Cortex of kidney (tissue), 1 donor: ENCODE data around the gene TMEM218.

Experiments used
- DNase-seq: peaks from one replicate; lab custom pipeline; 2025; lab: John Stamatoyannopoulos, UW

The TMEM218 gene

GRCh38 chr11:125055107-125055715, 56.2 kb downstream of the TMEM218 start:
- DNase-seq, result no peak

DNA sequence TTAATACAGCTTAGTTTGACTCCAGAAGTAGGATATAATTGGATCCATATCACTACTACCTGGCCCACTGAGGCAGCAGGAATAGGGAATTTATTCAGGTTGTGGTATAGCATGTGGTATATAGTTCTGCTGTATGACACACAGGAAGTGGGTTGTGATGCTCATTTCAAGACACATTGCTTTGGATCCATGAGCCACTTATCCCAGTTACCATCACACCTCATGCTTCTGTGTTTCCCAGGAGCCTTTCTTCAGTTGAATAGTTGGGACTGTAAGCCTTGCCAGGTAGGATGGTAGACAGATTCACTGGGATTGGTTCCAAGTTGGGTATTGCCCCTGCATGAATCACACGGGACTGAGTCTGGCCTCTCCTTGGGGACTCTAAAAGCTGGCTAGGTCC, 58.3 kb downstream of the TMEM218 start:
- no peak for DNase-seq

DNA sequence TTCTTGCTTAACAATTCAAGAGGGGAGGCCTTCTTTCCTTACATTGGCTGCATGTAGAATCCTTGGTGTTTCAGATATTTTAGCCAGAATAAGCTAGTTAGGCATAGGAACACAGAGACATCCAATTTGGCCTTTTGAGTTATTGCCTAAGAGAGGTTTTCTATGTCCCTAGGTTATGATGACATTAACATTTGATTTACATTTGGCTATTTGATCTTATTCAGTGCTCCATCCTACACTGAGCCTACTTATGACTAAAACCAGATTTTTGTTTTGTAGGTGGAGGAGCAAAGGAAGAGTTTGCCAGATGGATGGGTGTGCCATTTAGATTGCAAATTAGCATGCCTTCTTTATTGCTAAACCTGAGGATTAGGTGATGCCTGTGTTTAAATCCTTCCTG, 59.4 kb downstream of the TMEM218 start:
- DNase-seq, result no peak

GRCh38 chr11:125049164-125049792, 62.1 kb downstream of the TMEM218 start:
- DNase-seq, result no peak
